Natural killer cell (primary cell): ENCODE data around the gene MRM2. TPM values are rescaled to one million over a fixed set of nuclear protein-coding genes. Genes with fewer than 3 reads are reported as not detected.
A peak's percentile ranks its signal among the peaks of the same experiment; 100 is the strongest.

Source experiments
- ATAC-seq, 3 donors: fragments of 150-1000 bp in 2 of 3; fragments of 200-7000 bp in 1 of 3; cut with Tn5 transposase; 1 replicate in 1 of 3; 2 replicates in 2 of 3; pipeline ENCODE4 v1.10.0; 2021; ENCODE audit warnings: mild to moderate bottlenecking in 2 of 3, moderate library complexity in 2 of 3
- DNase-seq, 2 donors: peaks; one replicate each; pipeline versions ENCODE4 v3.0.0 to v3.0.0-alpha.2; 2013 to 2021; ENCODE audit warnings: mixed read lengths in 1 of 2
- H3K27ac ChIP-seq: one replicate; pipeline ENCODE4 v1.5.1; 2013; ENCODE audit warnings: mild to moderate bottlenecking, low read length
- H3K27me3 ChIP-seq: one replicate; pipeline ENCODE4 v1.6.1; 2013; ENCODE audit warnings: low read length; ENCODE audit not compliant: control insufficient read depth, insufficient read depth
- H3K36me3 ChIP-seq: one replicate; pipeline ENCODE4 v1.6.1; 2013; ENCODE audit warnings: low read length; ENCODE audit not compliant: control insufficient read depth, insufficient read depth
- H3K4me1 ChIP-seq: one replicate; pipeline ENCODE4 v1.6.1; 2013; ENCODE audit warnings: low read length; ENCODE audit not compliant: control insufficient read depth, insufficient read depth
- H3K4me3 ChIP-seq: one replicate; pipeline ENCODE4 v1.5.1; 2013; ENCODE audit warnings: low read length
- H3K9me3 ChIP-seq: one replicate; pipeline ENCODE4 v1.6.1; 2013; ENCODE audit warnings: low read length; ENCODE audit not compliant: control insufficient read depth, insufficient read depth
- H3K27ac Mint-ChIP-seq, 2 donors: one replicate each; pipeline ENCODE4 v1.8.0; 2022; ENCODE audit warnings: mild to moderate bottlenecking in 2 of 2, mixed read lengths in 2 of 2, moderate library complexity in 1 of 2
- H3K27me3 Mint-ChIP-seq, 2 donors: one replicate each; pipeline ENCODE4 v1.8.0; 2022; ENCODE audit warnings: low read depth in 2 of 2, mixed read lengths in 2 of 2
- H3K36me3 Mint-ChIP-seq: one replicate; pipeline ENCODE4 v1.8.0; 2022; ENCODE audit warnings: mixed read lengths
- H3K4me1 Mint-ChIP-seq, 2 donors: one replicate each; pipeline ENCODE4 v1.8.0; 2022; ENCODE audit warnings: mixed read lengths in 2 of 2
- H3K4me3 Mint-ChIP-seq: one replicate; pipeline ENCODE4 v1.8.0; 2022; ENCODE audit warnings: mild to moderate bottlenecking, moderate library complexity, mixed read lengths
- H3K9me3 Mint-ChIP-seq, 2 donors: one replicate each; pipeline ENCODE4 v1.8.0; 2022; ENCODE audit warnings: mixed read lengths in 2 of 2
- CTCF ChIP-seq: fragments of 200-600 bp; IDR thresholded peaks from one replicate; pipeline ENCODE4 v1.8.0; 2022; ENCODE audit warnings: antibody characterized with exemption
- WGBS: methylation state at CpG from one replicate; pipeline ENCODE4 v1.1.7; 2013; ENCODE audit warnings: missing lambda C conversion rate; ENCODE audit not compliant: insufficient coverage; 5-methylcytosine and 5-hydroxymethylcytosine counted together
- intact Hi-C: fragments of 100-400 bp; cut with micrococcal nuclease; formaldehyde crosslinking; loops from one replicate; pipeline ENCODE4 v1.14.2; 2022
- total RNA-seq, 4 donors: library from RNA; stranded (reverse); fragments of 120-200 nt in 1 of 4; gene quantifications; one replicate each; pipeline versions ENCODE4 v1.2.3 to v1.2.4, GENCODE V29; 2013 to 2022

The MRM2 gene
- total RNA-seq, 3 donors from 2014 or later (not counting 1 experiment from before 2014, with no cell fraction given): 7.9 to 12.0 (median 10.0) TPM

DNA sequence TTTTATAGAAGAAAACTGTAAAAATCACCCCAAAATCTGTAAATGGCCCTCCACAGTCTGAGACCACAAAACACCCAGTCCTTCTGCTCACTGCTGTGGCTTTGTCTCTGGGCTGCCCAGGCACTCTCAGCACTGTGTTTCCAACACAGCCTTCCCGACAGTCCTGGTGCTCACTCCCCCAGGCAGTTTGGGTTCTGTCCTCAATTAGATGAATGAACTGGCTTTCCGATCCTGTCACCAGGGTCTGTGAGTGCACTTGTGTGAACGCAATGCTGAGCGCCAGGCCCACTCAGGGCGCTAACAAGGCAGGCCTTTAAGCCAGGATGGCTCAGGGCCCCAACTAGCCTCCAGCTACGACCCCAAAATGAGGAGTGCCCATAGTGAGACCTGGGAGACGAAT, 12.5 kb downstream of the MRM2 start:
- H3K27ac ChIP-seq: no peak overlapping the region
- 97% methylated on average over 7 of the region's 7 CpGs for WGBS
- Mint-ChIP-seq H3K27ac (no peak overlapping the region), H3K4me3 (peak overlapping the region; percentile 28), H3K36me3 (no peaks in the 10 kb centered on the region), H3K9me3 (no peaks in the 10 kb centered on the region), H3K27me3 (no peaks in the 10 kb centered on the region), H3K4me1 (peaks cover 33 to 35% of the 10 kb centered on the region in 2 donors)
- H3K36me3 ChIP-seq: peaks cover 26% of the 10 kb centered on the region
- H3K4me3 ChIP-seq: no peak overlapping the region
- no peaks in the 10 kb centered on the region for H3K27me3 ChIP-seq
- TF ChIP-seq CTCF: no peak
- no peak for ATAC-seq
- H3K9me3 ChIP-seq: no peaks in the 10 kb centered on the region
- no peak for DNase-seq
- peaks cover 30% of the 10 kb centered on the region for H3K4me1 ChIP-seq
- intact Hi-C loops: no loop called here

DNA sequence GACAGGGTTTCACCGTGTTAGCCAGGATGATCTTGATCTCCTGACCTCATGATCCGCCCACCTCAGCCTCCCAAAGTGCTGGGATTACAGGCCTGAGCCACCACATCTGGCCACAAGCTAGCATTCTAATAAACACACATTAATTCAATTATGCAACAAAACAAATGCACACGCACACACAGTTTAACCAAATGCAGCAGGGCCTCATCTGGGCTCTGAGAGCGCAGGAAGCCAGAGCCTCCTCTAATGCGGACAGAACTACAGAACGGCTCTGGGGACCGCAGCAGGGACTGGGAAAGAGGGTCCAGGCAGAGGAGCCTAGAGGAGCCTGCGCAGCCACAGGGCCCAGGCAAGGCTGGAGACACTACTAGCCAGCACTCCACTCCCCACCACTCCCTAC, 13.1 kb downstream of the MRM2 start:
- no peak for DNase-seq
- no peak overlapping the region for H3K27ac ChIP-seq
- intact Hi-C loops: no loop called here
- no peak for ATAC-seq
- H3K36me3 ChIP-seq: peaks cover 29% of the 10 kb centered on the region
- Mint-ChIP-seq H3K27me3 (no peaks in the 10 kb centered on the region), H3K27ac (no peak overlapping the region), H3K9me3 (no peaks in the 10 kb centered on the region), H3K4me1 (peaks cover 33 to 40% of the 10 kb centered on the region in 2 donors), H3K36me3 (no peaks in the 10 kb centered on the region), H3K4me3 (no peak overlapping the region)
- H3K27me3 ChIP-seq: no peaks in the 10 kb centered on the region
- H3K9me3 ChIP-seq: no peaks in the 10 kb centered on the region
- 95% methylated on average over 8 of the region's 8 CpGs for WGBS
- H3K4me3 ChIP-seq: no peak overlapping the region
- no peak for TF ChIP-seq CTCF
- peaks cover 30% of the 10 kb centered on the region for H3K4me1 ChIP-seq

DNA sequence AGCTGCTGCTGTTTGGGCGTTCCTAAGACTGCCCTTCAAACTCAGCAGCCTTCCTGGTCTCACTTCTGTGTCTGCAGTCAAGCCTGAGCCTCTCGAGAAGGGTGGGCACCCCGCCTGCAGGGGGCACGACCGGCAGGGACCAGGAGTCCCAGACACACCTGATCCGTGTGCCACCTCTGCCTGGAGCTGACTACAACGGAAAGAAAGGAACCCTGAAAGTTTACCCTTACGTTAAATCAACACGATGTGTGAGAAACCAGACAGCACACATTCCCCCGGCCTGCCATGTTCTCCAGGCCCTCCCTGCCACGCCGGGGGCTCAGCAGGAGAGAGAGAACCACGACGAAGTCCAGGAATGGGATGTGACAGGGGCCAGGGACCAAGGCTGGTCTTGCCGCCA, 14.3 kb downstream of the MRM2 start:
- no peak overlapping the region for H3K27ac ChIP-seq
- DNase-seq (no peak), ATAC-seq (no peak)
- H3K27ac Mint-ChIP-seq: no peak overlapping the region
- H3K4me3 ChIP-seq: no peak overlapping the region
- 93% methylated on average over 15 of the region's 15 CpGs for WGBS
- H3K36me3 Mint-ChIP-seq: no peaks in the 10 kb centered on the region
- H3K27me3 ChIP-seq: no peaks in the 10 kb centered on the region
- H3K4me1 ChIP-seq: peaks cover 23% of the 10 kb centered on the region
- no peaks in the 10 kb centered on the region for H3K9me3 Mint-ChIP-seq
- no peak for TF ChIP-seq CTCF
- peaks cover 34% of the 10 kb centered on the region for H3K36me3 ChIP-seq
- intact Hi-C loops: no loop called here
- no peaks in the 10 kb centered on the region for H3K27me3 Mint-ChIP-seq
- no peaks in the 10 kb centered on the region for H3K9me3 ChIP-seq
- no peak overlapping the region for H3K4me3 Mint-ChIP-seq
- H3K4me1 Mint-ChIP-seq: peaks cover 26 to 34% of the 10 kb centered on the region in 2 donors

GRCh38 chr7:2225830-2226229, 16.2 kb downstream of the MRM2 start:
- ATAC-seq: no peak
- no peak overlapping the region for H3K4me3 ChIP-seq
- no peak for DNase-seq
- H3K4me1 Mint-ChIP-seq: peaks cover 18 to 24% of the 10 kb centered on the region in 2 donors
- 96% methylated on average over 13 of the region's 13 CpGs for WGBS
- no peak overlapping the region for H3K27ac ChIP-seq
- no peaks in the 10 kb centered on the region for H3K9me3 ChIP-seq
- H3K4me3 Mint-ChIP-seq: no peak overlapping the region
- intact Hi-C loops: no loop called here
- no peaks in the 10 kb centered on the region for H3K27me3 Mint-ChIP-seq
- no peak overlapping the region for H3K27ac Mint-ChIP-seq
- H3K36me3 ChIP-seq: peaks cover 40% of the 10 kb centered on the region
- no peak for TF ChIP-seq CTCF
- peaks cover 10% of the 10 kb centered on the region for H3K4me1 ChIP-seq
- H3K9me3 Mint-ChIP-seq: no peaks in the 10 kb centered on the region
- H3K36me3 Mint-ChIP-seq: no peaks in the 10 kb centered on the region
- H3K27me3 ChIP-seq: no peaks in the 10 kb centered on the region
